Astrocyte (in vitro differentiated cells and primary cell): ENCODE results near the gene SGTA. TPM values are rescaled to one million over a fixed set of nuclear protein-coding genes. Genes with fewer than 3 reads are reported as not detected.

Experiments used
- DNase-seq: peaks from one replicate; pipeline ENCODE4 v3.0.0-alpha.2; 2010; ENCODE audit warnings: low read depth
- FAIRE-seq: peaks from 2 replicates; lab custom pipeline; 2011; peaks lifted over from hg19 to GRCh38; lab: Jason Lieb, UNC
- H2AFZ ChIP-seq: 2 replicates; pipeline ENCODE4 v1.6.0; 2012; ENCODE audit warnings: low read depth, low read length, inconsistent platforms
- H3K27ac ChIP-seq: 2 replicates; pipeline ENCODE4 v1.5.1; 2011; ENCODE audit warnings: low read depth, low read length, inconsistent platforms
- H3K27me3 ChIP-seq: 2 replicates; pipeline ENCODE4 v1.6.0; 2011; ENCODE audit warnings: low read length, inconsistent platforms; ENCODE audit not compliant: insufficient read depth
- H3K36me3 ChIP-seq: 2 replicates; pipeline ENCODE4 v1.5.1; 2011; ENCODE audit warnings: low read length, inconsistent platforms; ENCODE audit not compliant: insufficient read depth
- H3K4me1 ChIP-seq: 2 replicates; pipeline ENCODE4 v1.5.1; 2011; ENCODE audit warnings: low read length, inconsistent platforms; ENCODE audit not compliant: insufficient read depth
- H3K4me2 ChIP-seq: 2 replicates; pipeline ENCODE4 v1.6.0; 2012; ENCODE audit warnings: low read length, inconsistent platforms
- H3K4me3 ChIP-seq: 2 replicates; pipeline ENCODE4 v1.5.1; 2011; ENCODE audit warnings: low read depth, mild to moderate bottlenecking, low read length, inconsistent platforms; ENCODE audit not compliant: insufficient read depth
- H3K79me2 ChIP-seq: 2 replicates; pipeline ENCODE4 v1.6.0; 2012; ENCODE audit warnings: mild to moderate bottlenecking, low read length, inconsistent platforms; ENCODE audit not compliant: insufficient read depth
- H3K9ac ChIP-seq: 2 replicates; pipeline ENCODE4 v1.6.0; 2012; ENCODE audit warnings: mild to moderate bottlenecking, low read length, inconsistent platforms
- H3K9me3 ChIP-seq: 2 replicates; pipeline ENCODE4 v1.5.1; 2012; ENCODE audit warnings: low read depth, mild to moderate bottlenecking, low read length, inconsistent platforms; ENCODE audit not compliant: insufficient read depth
- H4K20me1 ChIP-seq: 2 replicates; pipeline ENCODE4 v1.6.0; 2012; ENCODE audit warnings: low read length, inconsistent platforms; ENCODE audit not compliant: insufficient read depth
- H3K27ac Mint-ChIP-seq: one replicate; pipeline ENCODE4 v1.8.0; 2021; ENCODE audit warnings: mild to moderate bottlenecking, mixed read lengths; ENCODE audit not compliant: unreplicated experiment
- H3K27me3 Mint-ChIP-seq: one replicate; pipeline ENCODE4 v1.8.0; 2021; ENCODE audit warnings: low read depth, mixed read lengths; ENCODE audit not compliant: unreplicated experiment
- H3K36me3 Mint-ChIP-seq: one replicate; pipeline ENCODE4 v1.8.0; 2021; ENCODE audit warnings: low read depth, mixed read lengths; ENCODE audit not compliant: unreplicated experiment
- H3K4me1 Mint-ChIP-seq: one replicate; pipeline ENCODE4 v1.8.0; 2021; ENCODE audit warnings: low read depth, mixed read lengths; ENCODE audit not compliant: unreplicated experiment
- H3K4me3 Mint-ChIP-seq: one replicate; pipeline ENCODE4 v1.8.0; 2021; ENCODE audit warnings: mild to moderate bottlenecking, moderate library complexity, mixed read lengths; ENCODE audit not compliant: unreplicated experiment
- H3K9me3 Mint-ChIP-seq: one replicate; pipeline ENCODE4 v1.8.0; 2021; ENCODE audit warnings: mild to moderate bottlenecking, mixed read lengths; ENCODE audit not compliant: unreplicated experiment
- EZH2 ChIP-seq: IDR thresholded peaks from 2 replicates; pipeline ENCODE4 v1.6.1; 2012; ENCODE audit warnings: mild to moderate bottlenecking, low read length, inconsistent platforms; ENCODE audit not compliant: insufficient read depth
- total RNA-seq: library from RNA; stranded (reverse); gene quantifications from 2 replicates; pipeline ENCODE4 v1.2.1, GENCODE V29; 2021
- TF ChIP-seq, protein P1 (sequence below): IDR thresholded peaks from 2 replicates; pipeline ENCODE4 v1.5.1; 2011; ENCODE audit warnings: low read depth, mild to moderate bottlenecking, inconsistent platforms, low read length, moderate library complexity; ENCODE audit not compliant: insufficient read depth

Gene SGTA
- total RNA-seq, 1 donor from 2014 or later: 76.1 TPM

DNA sequence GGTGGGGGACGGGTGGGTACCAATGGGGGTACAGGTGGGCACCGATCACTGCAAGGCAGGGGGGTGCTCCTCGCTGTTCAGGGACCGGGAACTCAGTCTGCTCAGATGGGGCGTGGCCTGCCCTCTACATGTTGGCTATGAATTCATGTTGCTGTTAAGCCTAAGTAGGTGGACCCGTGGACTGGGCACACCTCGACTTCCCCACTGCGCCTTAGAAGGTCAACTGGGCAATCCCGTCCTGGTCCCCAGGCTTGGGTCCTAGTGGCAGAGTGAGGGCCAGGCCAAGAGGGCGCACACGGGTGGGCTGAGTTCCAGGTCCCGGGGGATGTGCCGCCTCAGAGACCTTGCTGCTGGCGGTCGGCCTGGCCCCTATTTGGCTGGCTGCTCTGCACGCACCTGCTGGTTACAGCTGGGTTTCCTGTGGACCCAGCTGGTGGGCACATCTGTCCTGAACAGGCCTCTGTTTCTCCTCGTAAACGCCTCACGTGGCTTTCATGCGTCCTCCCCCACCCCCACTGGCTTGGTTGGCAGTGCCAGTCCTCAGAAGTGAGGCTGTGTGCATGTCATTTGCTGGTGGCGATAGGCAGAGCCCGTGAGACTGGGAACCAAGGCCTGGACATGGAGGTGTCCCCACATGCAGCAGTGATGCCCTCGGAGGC lies 23.0 kb upstream of the SGTA start:
- H3K4me1 ChIP-seq: no peaks in the 10 kb centered on the region
- peaks cover 13% of the 10 kb centered on the region for H3K36me3 Mint-ChIP-seq
- no peak overlapping the region for H3K4me3 Mint-ChIP-seq
- no peak overlapping the region for H2AFZ ChIP-seq
- no peaks in the 10 kb centered on the region for H3K27me3 Mint-ChIP-seq
- no peaks in the 10 kb centered on the region for H3K9me3 ChIP-seq
- no peak overlapping the region for H3K27ac ChIP-seq
- no peaks in the 10 kb centered on the region for H3K79me2 ChIP-seq
- H3K4me2 ChIP-seq: no peak overlapping the region
- no peaks in the 10 kb centered on the region for H3K4me1 Mint-ChIP-seq
- no peak overlapping the region for H3K9ac ChIP-seq
- H3K36me3 ChIP-seq: peaks cover 2% of the 10 kb centered on the region
- TF ChIP-seq, protein P1, sequence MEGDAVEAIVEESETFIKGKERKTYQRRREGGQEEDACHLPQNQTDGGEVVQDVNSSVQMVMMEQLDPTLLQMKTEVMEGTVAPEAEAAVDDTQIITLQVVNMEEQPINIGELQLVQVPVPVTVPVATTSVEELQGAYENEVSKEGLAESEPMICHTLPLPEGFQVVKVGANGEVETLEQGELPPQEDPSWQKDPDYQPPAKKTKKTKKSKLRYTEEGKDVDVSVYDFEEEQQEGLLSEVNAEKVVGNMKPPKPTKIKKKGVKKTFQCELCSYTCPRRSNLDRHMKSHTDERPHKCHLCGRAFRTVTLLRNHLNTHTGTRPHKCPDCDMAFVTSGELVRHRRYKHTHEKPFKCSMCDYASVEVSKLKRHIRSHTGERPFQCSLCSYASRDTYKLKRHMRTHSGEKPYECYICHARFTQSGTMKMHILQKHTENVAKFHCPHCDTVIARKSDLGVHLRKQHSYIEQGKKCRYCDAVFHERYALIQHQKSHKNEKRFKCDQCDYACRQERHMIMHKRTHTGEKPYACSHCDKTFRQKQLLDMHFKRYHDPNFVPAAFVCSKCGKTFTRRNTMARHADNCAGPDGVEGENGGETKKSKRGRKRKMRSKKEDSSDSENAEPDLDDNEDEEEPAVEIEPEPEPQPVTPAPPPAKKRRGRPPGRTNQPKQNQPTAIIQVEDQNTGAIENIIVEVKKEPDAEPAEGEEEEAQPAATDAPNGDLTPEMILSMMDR: no peak
- TF ChIP-seq EZH2: no peak
- DNase-seq (no peak), FAIRE-seq (no peak)
- H3K9me3 Mint-ChIP-seq: no peaks in the 10 kb centered on the region
- no peaks in the 10 kb centered on the region for H4K20me1 ChIP-seq
- no peak overlapping the region for H3K27ac Mint-ChIP-seq
- no peaks in the 10 kb centered on the region for H3K27me3 ChIP-seq
- no peak overlapping the region for H3K4me3 ChIP-seq

GRCh38 chr19:2805261-2805900 lies 22.3 kb upstream of the SGTA start:
- Histone ChIP-seq H3K79me2 (no peaks in the 10 kb centered on the region), H3K4me2 (no peak overlapping the region), H3K36me3 (peaks cover 4% of the 10 kb centered on the region), H2AFZ (no peak overlapping the region), H4K20me1 (no peaks in the 10 kb centered on the region), H3K9ac (no peak overlapping the region), H3K9me3 (no peaks in the 10 kb centered on the region), H3K4me3 (no peak overlapping the region), H3K27me3 (no peaks in the 10 kb centered on the region), H3K27ac (no peak overlapping the region), H3K4me1 (no peaks in the 10 kb centered on the region)
- Mint-ChIP-seq H3K36me3 (peaks cover 13% of the 10 kb centered on the region), H3K4me3 (no peak overlapping the region), H3K27ac (no peak overlapping the region), H3K27me3 (no peaks in the 10 kb centered on the region), H3K9me3 (no peaks in the 10 kb centered on the region), H3K4me1 (no peaks in the 10 kb centered on the region)
- no peak for FAIRE-seq
- no peak for DNase-seq
- TF ChIP-seq, protein P1: no peak
- TF ChIP-seq EZH2: no peak
